DOHH2 (cell line): ENCODE data around the gene CTDSP1.

Source experiments
- CTCF ChIP-seq: fragments of 200-600 bp; sonication (generic); IDR thresholded peaks from one replicate; pipeline ENCODE4 v1.5.1; 2014; ENCODE audit warnings: antibody characterized with exemption, mild to moderate bottlenecking, low read depth, low read length; ENCODE audit not compliant: poor library complexity, severe bottlenecking
- EZH2phosphoT487 ChIP-seq: fragments of 200-600 bp; sonication (generic); IDR thresholded peaks from 2 replicates; pipeline ENCODE4 v1.6.1; 2017; ENCODE audit warnings: borderline replicate concordance, mild to moderate bottlenecking, antibody characterized with exemption, low read length, moderate library complexity, mixed read lengths

GRCh38 chr2:218406949-218407618 lies 7.4 kb downstream of the CTDSP1 start:
- no peak for TF ChIP-seq CTCF
- no peak for TF ChIP-seq EZH2phosphoT487
